GM20431 (cell line): Measurements from ENCODE around the gene EIF4E.

Experiments
- in situ Hi-C: fragments of 300-500 bp; cut with MseI, MboI; formaldehyde crosslinking; loops from one replicate; pipeline ENCODE4 v1.15.0; 2020; ENCODE audit warnings: low sequenced_read_pairs; ENCODE audit not compliant: unreplicated experiment

The EIF4E gene, protein sequence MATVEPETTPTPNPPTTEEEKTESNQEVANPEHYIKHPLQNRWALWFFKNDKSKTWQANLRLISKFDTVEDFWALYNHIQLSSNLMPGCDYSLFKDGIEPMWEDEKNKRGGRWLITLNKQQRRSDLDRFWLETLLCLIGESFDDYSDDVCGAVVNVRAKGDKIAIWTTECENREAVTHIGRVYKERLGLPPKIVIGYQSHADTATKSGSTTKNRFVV

DNA sequence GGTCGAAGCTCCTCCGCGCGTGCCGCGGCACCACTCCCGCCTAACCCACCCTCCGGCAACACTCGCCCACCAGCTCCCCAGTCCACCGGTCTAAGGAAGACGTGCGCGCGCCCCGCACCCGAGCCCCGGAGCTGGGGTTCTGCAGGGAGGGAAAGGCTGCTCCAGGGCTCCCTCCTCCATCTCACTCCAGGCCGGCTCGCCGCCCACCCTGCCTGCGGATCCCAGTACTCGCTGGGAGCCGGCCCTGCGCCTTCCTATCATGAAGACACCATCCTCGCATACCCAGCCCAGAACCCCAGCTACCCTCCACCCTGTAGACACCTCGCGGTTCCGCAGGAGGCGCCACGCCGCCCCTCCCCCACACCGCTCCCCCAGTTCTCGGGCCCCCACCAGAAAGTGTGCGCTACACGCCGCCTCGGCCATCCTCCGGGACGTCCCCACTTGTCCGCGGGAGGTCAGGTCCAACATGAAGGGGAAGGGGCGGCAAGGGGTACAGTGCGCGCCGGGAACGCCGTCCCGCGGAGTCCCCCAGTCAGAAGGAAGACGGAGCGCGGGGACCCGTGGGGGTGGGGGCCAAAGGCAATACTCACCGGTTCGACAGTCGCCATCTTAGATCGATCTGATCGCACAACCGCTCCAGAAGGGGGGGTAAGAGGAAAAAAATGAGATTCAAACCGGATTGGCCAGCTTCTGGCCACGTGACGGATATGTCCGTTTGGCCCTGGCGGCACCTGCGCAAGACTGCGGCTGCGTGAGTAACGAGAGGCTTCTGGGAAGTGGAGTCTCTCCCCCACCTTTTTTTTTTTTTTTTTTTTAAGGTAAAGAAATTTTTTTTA is at the start of gene EIF4E:
Gene EIF4E (minus strand): TSS at position 629 of the 836 bp plus-strand sequence. CDS start 21 bp downstream, at position 608.
- in situ Hi-C loops = no loop called here

DNA sequence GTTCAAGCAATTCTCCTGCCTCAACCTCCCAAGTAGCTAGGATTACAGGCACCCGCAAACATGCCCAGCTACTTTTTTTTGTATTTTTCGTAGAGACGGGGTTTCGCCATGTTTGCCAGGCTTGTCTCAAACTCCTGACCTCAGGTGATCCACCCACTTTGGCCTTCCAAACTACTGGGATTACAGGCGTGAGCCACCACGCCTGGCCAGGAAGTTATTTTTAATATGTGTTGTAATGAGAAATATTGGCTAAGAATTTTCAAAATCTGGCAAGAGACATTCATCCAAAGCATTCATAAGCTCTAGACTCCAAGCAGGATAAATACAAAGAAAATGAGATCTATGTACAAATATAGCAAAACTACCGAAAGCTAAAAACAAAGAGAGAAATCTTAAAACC is 48.6 kb upstream of the EIF4E start:
- in situ Hi-C loops = no loop called here

DNA sequence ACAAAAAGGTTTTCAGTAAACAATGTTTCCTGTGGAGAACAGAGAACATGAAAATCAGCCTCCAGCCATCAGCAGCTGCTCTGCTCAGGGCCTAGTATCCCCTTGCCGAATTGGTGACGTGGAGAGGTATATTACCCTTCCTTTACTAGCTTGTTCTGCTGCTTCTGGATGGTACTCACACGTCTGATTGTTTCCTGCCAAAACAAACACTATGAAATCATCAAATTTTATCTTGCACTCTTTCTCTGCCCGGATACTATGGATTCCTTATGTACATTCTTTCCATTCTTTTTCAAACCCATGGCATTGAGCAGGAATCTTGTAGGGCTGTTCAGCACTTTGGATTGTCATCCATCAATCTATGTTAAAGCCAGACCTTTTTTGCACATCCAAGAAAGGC is 47.8 kb upstream of the EIF4E start:
- in situ Hi-C loops = no loop called here

DNA sequence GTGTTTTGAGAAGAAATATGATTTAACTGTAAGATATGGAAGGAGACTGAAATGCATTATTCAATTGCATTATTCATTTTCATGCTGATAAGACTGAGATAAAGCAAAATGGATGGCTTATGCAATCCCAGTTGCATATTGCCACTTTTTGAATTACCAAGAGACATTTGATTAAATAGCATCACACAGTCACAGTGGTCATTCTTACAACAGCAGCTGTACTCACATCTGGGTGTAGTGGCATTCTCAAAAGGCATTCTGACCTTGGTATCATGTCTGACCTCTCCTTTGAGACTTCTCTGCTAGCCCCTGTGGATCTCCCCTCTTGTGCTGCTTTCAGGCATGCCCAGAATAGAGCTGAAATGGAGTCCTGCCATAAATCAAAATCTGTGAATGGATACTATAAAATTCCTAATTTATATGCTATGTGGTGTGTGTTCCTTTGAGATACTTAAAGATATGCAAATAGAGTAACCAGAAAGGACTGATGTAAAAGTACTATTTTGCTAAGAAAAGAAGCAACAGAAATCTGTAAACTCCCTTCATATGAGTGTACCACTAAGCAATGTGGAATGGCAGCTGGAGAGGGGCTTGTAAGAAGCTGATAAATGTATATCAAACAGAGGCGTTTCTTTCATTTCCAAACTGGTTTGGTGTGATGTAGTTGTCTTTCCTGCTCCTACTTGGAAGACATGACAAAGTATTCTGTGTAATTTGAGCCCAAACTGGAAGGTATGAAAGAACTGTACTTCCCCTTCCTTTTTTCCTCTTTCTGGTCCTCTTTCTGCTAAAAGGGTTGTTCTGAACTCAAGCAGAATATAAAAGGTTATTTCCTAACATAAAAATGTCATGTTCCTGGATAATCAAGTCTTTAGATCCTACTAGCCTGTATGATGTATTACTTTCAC is 41.2 kb upstream of the EIF4E start:
- in situ Hi-C loops = no loop called here

DNA sequence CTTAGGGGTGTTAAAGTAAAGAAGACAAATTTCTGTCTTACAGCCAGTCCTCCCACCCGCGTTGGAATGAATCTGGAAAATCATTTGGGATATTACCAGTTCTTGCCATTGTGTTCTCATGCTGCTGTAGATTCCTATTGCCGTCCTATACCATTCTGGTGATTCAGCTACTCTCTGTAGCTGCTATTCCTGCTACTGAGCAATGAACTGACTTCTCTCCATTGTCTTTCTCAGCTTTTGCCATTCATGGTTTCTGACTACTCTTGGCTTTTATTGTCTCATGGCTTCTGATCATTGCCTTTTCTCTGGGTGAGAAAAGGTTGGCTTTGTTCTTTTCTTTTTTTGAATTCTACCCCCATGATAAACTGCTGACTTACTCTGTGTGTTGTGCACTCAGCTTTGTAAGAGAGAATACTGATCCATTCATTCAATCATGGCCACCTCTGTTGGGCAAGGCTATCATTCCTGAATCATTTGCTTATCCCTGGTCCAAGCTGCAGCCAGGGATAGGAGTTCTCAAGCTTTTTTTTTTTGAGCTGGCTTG is 38.9 kb upstream of the EIF4E start:
- in situ Hi-C loops = no loop called here

DNA sequence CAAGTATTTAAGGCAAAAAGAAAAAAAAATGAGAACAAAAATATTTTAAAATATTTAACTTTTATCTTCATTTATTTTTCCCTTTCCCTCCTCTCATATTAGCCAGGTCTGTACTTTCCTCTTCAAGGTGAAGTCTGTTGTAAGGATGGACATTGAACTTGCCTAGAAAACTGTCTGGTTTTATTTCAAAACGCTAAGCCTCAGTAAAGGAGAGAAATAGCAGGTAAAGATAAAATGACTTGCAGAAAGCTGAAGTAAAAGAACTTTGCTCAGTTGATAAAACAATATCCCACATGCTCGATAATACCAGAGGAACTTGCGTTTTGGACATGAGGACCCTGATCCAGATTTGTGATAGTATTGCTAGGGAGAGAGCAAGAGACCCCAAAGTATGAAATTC is 38.0 kb upstream of the EIF4E start:
- in situ Hi-C loops = no loop called here

DNA sequence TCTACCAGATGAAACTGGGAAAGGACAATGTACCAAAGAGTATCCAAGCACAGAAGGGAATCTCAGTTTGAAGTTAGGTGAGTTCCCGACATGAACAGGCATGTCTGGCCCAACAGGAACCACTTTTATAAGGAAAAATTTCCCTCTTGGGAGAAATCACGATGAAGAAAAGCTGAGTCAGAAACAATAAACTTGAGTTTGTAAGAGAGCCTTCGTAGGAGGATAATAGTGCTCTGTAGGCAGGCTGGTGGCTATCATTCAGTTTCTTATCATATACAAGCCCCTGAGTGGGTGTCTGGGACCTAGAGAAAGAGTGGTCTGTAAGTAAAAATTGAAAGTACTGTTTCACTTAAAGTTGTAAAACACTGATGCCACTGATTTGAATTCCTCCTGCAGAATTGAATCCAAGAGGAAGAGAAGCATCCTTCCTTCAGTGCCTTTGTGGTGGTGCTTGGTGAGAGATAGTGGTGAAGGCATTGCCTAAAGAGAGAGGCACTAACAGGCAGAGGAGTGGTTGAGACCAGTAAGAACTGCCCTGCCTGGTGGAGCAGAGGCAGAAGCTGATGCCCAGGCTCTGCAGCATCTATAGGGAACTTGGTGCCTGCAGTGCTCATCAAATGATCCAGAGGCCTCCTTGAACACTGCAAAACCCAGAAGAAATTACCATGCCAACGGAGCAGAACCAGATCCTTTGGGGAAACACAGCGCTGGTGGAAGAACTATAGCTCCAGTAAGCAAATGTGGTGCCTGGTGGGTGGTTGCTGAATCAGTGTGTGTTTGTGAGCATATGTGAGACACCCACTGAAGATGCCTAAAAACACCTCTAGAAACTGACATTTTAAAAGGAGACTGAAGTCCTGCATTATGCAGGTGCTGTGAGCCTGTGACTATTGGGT is 34.9 kb upstream of the EIF4E start:
- in situ Hi-C loops = no loop called here

DNA sequence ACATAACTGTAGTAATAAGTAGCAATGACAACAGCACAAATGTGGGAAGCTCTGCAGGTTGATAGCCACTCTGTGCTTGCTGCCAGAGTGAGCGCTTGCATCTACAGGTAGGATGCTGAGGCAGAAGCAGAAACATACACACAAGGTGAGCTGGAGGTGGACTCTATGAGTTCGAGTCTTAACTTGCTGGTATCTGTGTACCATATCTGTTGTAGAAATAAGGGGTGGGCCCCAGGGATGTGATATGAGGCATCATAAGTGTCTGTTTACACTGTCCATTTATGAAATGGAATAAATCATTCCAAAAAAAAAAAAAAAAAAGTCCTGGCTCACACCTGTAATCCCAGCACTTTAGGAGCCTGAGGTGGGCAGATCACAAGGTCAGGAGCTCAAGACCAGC is 32.8 kb upstream of the EIF4E start:
- in situ Hi-C loops = no loop called here

DNA sequence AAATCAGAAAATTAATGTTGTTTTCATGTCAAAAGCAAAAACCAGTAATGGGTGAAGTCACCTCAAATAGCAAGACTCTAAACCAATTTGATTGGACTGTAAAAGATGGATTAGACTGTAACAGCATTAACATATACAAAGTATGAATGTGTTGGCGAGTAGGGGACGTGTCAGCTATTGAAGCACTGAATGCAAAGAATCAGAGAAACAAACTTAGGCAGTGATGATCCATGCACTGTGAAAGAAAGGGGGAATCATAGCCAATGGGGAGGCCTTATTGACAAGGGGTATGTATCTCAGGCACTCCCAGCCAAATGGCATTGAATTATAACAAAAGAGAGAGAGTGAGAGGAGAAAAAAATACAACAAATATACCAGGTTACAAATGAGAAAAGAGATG is 30.5 kb upstream of the EIF4E start:
- in situ Hi-C loops = no loop called here

DNA sequence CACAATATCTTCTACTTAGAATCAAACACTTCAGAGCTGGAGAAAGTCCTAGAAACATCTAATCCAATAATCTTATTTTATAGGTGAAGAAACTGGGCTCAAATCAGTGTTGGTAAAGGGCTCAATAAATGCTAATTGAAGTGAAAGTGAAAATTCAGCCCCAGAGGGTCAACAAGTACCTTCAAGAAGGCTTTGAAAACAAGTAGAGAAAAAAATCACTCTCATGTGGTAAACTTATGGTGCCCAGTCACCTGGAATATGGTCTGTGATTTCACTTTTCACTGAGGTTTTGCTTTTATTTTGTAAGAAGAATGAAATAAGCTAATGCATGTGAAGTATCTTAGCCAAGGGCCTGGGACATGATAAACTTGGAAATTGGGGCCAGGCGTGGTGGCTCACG is 29.1 kb upstream of the EIF4E start:
- in situ Hi-C loops = no loop called here

DNA sequence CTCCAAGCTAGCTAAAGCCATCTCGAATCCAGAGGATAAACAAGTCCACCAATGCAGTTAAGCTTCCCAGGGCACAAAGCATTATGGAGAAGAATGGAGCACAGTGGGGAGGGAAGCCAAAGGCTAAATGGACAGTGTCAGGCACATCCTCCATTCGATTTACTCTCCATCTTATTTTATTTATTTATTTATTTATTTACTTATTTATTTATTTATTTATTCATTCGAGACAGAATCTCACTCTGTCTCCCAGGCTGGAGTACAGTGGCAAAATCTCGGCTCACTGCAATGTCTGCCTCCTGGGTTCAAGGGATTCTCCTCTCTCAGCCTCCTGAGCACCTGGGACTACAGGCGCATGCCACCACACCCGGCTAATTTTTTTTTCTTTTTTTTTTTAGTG is 26.3 kb upstream of the EIF4E start:
- in situ Hi-C loops = no loop called here

DNA sequence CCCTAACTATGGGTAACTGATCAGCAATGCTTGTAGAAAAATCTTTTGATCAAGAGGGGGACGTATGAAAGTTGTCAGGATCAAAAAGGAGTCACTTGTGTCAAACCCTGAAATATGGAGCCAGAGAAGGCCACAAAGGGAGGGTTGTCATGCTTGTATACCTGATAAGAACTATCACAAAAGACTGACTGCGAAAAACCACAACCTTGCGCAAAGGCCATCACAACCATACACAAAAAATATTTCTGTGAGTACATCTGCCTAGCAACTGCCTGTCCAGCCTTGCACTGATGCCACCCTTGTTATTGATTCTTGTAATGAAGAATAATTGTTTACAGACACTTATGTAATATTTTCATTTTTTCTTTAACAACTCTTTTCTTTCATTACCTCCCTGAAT is 22.8 kb upstream of the EIF4E start:
- in situ Hi-C loops = no loop called here

DNA sequence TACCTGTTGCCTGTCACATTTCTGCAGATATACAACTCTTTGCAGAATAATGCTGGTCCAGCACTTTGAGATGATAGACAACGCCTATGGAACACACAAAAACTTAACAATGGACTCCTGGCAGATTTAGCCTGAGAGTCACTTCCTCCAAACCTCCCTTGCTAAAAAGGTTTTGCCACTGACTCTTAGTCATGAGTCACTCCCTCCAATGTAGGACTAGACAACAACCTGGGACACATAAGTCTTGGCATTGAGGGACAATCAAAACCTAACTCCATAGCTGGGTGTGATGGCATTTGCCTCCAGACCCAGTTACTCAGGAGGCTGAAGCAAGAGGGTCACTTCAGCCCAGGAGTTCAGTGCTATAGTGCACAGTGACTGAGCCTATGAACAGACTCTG is 22.0 kb upstream of the EIF4E start:
- in situ Hi-C loops = no loop called here

DNA sequence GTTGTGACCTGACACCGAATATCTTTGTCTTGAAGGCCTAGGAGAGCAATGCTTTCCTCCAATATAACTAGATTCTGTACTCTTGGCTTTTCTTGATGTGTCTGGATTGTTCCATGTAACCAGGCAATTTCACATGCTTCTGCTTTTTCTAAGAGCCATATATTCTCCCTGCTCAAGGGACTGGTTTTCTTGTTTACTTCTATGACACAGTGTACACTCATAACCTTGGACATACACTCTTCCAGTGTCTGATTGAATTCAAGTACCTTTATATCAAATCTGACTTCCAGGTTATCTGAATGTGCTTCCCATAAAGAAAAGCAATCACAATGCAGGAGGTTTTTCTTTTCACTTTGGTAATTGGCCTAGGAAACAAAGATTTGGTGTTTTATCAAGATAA is 17.4 kb upstream of the EIF4E start:
- in situ Hi-C loops = no loop called here

DNA sequence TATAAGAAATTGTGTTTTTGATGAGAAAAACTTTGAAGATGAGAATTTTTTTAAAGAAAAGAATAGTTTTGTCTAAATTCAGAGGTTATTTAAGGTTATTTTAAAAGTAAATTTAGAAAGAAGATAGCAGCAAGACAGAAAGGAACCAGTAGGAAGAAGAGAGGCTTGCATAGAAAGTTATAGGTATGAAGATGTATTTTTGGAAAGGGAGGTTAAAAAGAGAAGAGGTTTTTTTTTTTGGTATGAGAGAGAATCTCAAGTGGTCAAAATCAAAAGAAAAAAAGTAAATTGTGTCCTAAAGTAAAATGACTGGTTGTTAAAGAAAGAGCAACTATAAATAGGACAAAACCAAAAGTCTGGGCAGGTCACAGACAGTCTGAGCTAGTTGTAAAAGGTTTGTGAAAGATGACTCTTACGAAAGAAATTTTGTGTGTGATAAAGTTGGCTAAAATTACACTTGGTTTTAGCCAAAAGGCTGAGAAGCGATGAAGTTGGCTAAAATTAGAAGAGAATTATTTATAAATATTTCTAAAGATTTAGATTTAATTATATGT is 16.4 kb upstream of the EIF4E start:
- in situ Hi-C loops = no loop called here

DNA sequence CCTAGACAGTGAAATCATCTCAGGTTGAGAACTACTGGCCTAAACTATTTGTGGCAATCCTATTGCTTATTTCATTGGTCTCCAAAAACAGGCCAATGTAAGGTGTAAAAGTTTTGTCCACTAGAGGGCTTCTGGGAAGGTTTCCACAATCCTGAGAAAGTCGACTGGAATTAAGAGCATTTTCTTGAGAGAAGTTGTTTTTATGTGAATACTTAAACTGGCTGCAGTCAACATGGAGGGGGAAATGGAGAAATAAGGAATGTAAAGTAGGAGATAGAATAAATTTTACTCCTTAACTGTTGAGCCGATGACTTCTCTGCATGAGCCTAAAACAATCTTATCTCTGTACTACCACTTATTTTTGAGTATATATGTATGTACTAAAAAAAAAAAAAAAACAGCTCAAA is 11.0 kb upstream of the EIF4E start:
- in situ Hi-C loops = no loop called here

DNA sequence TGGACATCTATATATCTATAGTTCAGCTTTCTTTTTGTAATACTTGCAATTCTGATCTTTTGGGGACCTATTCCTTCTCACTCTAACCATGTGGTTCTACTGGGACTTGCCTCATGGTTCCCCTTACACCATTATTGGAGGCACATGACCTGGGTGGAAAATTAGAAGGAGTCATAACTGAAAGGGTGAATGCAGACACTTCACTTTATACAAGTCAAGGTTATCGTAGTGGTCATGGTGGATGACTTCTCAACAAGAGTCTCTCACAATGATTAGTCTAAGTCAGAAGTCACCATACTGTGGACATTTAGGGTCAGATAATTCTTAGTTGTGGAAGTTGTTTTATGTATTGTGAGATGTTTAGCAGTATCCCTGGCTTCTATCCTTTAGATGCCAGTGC is 10.5 kb upstream of the EIF4E start:
- in situ Hi-C loops = no loop called here

DNA sequence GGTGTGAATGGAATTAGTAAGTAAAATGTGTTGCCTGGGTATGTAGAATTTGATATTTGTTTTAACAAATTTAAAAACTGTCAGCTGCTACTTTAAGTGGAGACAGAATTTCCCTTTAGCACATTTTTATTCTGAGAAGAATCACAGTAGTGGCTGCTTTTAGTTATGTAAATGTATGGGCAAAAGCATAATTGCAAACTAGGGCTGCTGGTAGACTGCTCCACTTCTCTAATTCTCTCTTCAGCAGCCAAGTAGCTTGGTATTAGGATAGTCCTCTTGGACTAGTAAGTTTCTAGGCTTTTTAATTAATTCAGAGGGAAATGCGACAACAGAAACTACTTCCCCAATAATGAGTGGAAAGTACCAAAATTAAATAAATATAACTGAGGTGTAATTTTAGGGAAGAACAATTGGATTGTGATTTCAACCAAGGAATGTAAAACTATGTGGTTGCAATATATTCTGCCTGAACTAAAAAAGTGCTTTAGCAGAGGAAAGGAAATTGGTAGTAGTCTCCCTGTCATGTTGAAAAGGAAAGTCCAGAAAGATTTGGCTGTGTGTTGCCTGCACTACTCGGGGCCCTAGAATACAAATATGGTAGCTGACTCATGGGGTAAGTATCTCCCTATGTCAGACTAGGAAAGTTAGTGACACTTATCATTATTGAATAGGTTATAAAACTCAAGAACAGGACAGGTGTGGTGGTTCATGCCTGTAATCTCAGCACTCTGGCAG is 9.2 kb upstream of the EIF4E start:
- in situ Hi-C loops = no loop called here

DNA sequence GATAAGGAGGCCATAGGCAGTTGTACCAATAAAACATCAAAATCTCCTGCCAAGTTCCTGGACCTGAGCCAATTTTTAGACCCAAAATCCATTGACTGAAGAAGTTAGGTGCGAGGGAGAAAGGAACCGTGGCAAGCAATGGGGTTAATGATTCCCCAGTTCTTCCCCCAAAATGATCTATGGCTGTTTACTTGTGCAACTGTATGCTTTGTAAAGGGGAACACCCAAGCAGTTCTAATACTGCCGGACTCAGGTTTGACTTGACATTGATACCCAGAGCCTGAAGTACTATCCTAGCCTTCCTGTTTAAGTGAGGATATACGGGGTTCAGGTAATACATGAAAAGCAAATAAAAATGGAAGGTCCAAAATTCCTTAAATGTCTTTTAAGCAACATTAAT is 6.7 kb upstream of the EIF4E start:
- in situ Hi-C loops = no loop called here
